Measurements from ENCODE around the gene LHFPL6.

- no peak for TF ChIP-seq CTCF (conservative IDR thresholded peaks at IDR 0.05)
- TF ChIP-seq EZH2 (IDR thresholded peaks at IDR 0.05; ENCODE audit: low read depth) = no peak
Observed at GRCh38 chr13:39596176-39596575, 6.8 kb downstream of the LHFPL6 start.

Data from PC-9 (cell line).